HG03064 (cell line): ENCODE results near the gene TARBP1.
"Not testable (repeated sequence)": the region's sequence is repeated elsewhere in the genome, so short reads cannot be mapped to it uniquely, and the experiment has no call there.

Experiments
- ATAC-seq: cut with Tn5 transposase; IDR thresholded peaks from one replicate; pipeline ENCODE4 v1.9.1; 2021; ENCODE audit warnings: low read depth; ENCODE audit not compliant: unreplicated experiment

The TARBP1 gene

DNA sequence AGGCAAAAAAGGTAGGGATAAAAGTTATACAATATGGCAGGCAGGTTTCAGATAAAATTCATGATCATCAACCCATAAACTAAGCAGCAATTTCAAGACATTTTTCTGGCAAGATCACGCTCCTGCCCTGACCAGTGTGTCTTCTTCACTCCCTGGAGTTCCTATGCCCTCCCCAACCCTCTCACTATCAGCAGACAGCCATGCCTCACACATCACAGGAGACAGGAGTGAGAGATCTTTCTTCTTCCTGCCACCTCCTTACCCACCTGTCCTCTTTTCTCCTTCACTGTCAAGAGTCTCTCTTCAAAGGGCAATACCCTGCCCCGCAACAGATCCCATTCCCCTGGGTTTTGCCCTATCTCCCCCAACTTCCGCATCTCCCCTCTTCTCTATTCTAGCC is 77.3 kb downstream of the TARBP1 start:
- no peak for ATAC-seq

DNA sequence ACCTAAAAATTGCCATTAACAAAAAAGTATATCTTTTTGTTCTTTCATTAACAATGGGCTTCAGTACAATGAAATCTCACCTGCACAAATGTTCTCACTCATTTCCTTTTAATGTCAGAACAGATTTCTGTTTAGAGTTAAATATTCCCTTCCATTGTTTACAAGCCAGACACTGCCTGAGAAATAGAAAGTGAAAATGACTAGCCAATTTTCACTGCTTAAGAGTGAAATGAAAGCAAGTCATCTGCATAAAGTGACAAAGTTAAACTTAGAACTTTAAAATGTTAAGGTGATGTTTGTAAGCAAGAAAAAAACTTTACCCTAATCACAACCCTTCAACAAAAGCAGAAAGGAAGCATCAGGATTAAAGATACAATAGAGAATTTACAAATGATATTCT is 78.2 kb downstream of the TARBP1 start:
- ATAC-seq, result peak; percentile 52

DNA sequence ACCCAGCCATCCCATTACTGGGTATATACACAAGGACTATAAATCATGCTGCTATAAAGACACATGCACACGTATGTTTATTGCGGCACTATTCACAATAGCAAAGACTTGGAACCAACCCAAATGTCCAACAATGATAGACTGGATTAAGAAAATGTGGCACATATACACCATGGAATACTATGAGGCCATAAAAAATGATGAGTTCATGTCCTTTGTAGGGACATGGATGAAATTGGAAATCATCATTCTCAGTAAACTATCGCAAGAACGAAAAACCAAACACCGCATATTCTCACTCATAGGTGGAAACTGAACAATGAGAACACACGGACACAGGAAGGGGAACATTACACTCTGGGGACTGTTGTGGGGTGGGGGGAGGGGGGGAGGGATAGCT is 79.5 kb downstream of the TARBP1 start:
- ATAC-seq, result not testable (repeated sequence)

DNA sequence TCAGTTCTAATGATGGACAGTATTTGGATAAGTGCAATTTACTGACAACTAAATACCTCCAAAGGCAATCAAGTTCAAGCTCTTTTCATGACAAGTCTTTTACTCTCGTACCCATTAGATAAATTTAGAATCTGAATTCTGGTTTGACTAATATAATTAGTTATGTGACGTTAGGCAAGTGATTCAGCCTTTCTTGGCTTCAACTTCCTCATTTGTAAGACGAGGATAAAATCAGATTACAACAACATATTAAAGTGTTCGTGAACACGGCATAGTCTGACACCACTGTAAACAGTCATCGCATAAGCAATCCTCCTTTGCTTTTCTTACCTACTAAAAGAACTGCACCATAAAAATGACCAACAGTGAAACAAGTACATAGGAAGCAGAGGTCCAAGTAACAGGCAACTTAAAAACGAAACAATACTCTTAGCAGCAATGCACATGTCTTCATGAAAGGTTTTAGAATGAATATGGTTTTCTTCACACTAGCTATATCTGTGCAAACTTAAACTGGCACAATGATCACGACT is 80.1 kb downstream of the TARBP1 start:
- ATAC-seq, result no peak

DNA sequence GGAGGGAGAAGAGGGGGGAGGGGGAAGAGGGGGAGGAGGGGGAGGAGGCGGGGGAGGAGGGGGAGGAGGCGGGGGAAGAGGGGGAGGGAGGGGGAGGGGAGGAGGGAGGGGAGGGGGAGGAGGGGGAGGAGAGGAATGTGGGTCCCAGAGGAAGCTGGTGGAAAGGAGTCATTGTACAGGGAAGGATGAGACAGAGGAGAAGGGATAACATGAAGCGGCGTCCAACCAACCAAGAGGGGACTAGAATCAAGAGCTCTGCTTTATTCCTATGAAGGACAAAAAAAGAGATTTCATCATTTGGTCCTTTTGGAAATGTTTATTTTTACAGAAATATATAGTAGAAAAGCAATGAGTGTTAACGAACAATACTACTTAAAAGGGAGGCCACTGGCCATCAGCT is 81.2 kb downstream of the TARBP1 start:
- no peak for ATAC-seq

DNA sequence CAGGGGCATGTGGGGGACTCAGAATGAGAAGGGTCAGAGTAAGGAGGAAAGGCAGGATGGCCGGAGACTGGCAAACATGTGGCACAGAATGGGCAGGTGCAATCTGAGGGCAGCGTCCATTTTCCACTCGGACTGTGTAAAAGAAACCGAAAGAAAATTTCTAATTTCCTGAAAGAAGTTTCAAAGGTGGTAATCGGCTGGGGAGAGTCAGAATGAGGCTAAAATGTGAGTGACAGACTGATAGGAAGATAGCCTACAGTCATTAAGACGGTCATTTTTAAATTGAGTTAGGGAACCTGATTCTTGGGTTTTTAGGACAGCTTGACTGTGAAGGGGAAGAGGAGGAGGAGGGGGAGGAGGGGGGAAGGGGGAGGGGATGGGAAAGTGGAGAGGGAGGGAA is 82.1 kb downstream of the TARBP1 start:
- peak; percentile 39 for ATAC-seq

DNA sequence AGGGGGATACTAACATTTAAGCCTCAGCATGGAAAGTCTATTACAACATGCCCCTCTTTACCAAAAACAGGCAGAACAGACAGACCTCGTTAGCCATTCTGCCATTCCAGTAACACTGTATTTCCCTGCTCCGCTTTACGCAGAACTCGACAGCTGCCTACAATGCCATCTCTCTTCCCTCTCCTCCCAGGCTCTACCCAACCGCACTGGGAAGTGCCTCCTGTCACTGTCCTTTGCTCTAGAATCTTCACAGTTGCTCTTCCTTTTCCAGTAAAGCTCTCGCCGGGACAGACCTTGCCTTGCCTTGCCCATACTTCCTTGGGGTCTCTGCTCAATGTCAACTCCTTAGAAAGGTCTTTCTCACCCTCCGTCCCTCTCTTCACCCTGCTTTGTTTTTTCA is 82.9 kb downstream of the TARBP1 start:
- no peak for ATAC-seq

DNA sequence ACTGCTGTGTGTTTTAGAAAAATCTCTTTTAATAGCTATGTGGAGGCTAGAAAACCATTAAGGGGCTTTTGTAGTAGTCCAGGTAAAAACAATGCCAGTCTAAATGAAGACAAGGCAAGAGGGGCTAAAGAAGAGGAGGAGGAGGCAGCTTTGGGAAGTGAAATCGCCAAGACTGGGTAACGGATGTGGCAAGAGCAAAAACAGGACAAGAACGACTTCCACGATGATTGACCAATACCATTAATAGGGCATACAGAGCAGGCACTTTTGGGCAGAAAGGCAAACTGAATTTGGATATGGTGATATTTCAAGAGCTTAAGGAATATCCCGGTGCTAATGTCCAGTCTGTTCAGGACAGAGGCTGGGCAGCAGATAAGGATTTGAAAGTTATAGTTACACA is 83.7 kb downstream of the TARBP1 start:
- ATAC-seq, result no peak

DNA sequence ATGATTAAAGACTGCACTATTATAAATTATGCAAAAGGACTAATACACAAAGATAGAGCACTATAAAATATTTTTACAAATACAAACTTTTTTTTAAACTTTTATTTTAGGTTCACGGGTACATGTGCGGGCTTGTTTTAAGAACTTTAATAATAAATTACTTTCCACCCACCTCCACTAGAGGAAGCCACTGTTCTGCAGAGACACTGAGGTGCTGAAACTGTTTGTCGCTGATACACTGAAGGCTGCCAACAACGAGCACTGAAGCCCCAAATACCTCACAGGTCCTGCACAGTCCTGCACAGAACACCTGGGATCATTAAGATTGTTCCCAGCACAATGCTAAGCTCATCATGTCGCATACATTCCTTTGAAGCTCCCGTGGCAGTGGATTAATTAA is 85.8 kb downstream of the TARBP1 start:
- no peak for ATAC-seq

DNA sequence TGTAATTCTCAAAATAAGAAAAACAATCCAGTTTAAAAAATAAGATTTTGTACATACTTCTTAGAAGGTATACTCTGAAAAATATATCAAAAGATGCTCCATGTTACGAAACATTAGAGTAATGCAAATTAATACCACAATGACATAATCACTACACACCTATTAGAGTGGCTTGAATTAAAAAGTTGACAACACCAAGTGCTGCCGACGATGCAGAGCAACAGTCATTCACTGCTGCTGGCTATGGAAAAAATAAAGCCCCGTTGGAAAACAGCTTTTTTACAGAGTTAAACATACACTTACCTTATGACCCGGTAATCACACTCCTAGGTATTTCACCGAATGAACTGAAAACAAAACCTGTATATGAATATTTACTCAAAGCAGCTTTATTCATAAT is 90.9 kb downstream of the TARBP1 start:
- no peak for ATAC-seq

DNA sequence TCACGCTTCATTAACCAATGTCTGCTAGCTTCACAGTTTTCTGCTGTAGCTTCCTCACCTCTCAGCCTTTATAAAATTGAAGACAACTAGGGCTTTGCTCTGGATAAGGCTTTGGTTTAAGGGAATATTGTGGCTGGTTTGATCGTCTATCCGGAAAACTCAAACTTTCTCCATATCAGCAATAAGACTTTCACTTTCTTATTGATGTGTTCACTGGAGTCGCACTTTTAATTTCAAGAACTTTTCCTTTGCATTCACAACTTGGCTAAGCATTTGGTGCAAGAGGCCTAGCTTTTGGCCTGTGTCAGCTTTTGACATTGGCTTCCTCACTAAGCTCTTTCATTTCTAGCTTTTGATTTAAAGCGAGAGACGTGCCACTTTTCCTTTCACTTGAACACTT is 92.9 kb downstream of the TARBP1 start:
- ATAC-seq, result no peak

DNA sequence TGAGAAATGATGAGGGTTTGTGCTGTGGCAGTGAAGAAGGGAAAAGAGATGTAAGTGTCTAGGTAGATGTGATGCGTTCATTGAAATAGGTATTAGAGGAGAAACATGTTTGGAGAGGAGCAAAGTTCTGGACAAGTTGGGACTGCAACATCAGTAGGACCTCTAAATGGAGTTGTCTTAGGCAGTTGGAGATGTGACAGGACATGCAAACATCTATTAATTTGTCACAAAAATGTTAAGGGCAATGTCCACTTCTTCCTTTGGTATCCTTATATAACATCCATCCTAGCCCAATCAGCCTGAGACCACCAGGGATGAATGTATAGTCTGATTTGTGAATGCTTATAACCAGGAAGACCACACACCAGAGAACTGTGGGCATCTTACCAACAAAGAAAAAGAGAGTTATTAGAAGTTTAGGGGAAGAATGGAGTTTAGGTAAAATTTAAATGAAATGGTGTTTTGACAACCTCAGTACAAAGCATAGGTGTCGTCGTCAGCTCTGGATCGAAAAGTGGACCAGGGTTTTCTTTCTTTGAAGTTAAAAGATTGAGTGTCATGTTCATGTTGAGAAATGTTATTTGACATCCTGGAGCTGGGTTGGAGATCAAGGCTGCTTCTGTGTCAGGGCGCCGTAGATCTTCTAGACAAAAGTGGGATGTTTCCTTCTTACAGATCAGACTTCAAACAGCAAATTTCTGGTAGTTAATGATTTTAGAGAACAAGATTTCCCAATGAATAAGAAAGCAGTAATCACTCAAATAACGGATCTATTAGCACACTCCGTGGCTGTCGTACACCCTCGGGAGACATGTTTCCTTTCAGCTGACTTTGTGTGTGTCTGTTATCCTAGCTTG is 97.1 kb downstream of the TARBP1 start:
- ATAC-seq, result no peak

DNA sequence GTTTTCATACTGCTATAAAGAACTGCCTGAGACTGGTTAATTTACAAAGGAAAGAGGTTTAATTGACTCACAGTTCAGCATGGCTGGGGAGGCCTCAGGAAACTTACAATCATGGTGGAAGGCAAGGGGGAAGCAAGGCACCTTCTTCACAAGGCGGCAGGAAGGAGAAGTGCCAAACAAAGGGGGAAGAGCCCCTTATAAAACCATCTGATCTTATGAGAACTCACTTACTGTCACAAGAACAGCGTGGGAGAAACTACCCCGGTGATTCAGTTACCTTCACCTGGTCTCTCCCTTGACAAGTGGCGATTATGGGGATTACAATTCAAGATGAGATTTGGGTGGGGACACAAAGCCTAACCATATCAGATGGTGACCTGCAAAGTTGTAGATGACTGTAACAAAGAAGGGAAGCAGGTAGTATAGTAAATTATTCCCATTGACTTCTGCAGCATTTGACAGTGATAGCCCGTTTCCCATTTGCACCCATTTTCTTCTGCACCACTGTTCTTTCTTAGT is 99.3 kb downstream of the TARBP1 start:
- not testable (repeated sequence) for ATAC-seq

DNA sequence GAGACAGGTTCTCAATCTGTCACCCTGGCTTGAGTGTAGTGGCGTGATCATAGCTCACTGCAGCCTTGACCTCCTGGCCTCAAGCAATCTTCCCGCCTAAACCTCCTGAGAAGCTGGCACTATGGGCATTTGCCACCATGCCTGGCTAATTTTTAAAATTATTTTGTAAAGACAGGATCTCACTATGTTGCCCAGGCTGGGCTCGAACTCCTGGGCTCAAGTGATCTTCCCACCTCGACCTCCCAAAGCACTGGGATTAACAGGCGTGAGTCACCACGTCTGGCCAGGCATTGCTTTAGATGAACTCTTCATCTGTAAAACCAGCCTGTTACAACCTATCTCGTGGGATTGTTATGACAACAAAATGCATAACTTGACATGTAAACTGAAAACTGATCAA is 103.3 kb downstream of the TARBP1 start:
- no peak for ATAC-seq

DNA sequence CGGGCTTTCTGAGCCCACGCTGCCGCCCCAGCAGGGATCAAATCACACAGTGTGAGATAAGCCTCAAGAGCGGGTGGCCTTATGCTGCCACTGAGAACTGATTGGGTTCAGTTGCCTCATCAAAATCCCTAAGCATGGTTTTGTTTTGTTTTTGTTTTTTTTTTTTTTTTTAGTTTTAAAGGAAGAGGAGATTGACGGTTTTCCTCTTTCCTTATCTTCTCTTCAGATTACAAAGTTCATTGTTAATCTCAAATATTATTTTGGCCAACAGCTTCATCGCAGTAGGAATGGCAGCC is 105.1 kb downstream of the TARBP1 start:
- ATAC-seq, result peak; percentile 23

DNA sequence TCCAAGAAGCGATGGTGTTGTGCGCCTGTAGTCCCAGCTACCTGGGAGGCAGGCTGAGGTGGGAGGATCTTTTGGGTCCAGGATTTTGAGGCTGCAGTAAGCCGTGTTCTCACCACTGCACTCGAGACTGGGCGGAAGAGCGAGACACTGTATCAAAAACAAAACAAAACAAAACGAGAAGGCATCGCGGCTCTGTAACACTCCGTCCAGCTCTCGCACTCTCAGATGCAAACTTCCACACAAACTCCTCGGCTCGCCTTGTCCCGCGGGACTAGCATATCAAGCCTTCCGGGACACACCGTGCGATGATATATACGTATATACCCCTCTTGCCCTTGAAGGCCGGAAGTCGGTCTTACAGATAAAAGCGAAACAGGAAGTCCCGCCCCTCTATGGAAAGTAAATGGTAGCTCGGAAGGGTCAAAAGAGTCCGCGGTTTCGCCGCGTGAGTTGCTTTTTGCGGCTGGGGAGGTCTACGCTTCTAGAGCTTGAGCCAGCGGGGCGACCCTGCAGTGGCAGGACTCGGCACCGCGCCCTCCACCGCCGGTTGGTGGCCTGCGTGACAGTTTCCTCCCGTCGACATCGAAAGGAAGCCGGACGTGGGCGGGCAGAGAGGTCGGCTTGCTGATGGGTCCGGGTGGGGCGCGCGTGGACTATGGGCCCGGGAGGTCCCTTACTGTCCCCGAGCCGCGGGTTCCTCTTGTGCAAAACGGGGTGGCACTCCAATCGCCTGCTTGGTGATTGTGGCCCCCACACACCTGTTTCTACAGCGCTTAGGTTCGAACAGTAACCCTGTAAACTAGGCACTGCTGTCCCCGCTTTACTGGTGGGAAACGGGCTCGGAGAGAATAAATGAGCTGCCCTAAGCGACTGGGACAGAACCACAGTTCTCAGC is 105.7 kb downstream of the TARBP1 start, which contains the start of gene COA6:
TSS of gene COA6 (plus strand) at position 393 of the 895 bp plus-strand sequence. CDS start at position 404, 11 bp downstream.
- peak; percentile 94 for ATAC-seq

DNA sequence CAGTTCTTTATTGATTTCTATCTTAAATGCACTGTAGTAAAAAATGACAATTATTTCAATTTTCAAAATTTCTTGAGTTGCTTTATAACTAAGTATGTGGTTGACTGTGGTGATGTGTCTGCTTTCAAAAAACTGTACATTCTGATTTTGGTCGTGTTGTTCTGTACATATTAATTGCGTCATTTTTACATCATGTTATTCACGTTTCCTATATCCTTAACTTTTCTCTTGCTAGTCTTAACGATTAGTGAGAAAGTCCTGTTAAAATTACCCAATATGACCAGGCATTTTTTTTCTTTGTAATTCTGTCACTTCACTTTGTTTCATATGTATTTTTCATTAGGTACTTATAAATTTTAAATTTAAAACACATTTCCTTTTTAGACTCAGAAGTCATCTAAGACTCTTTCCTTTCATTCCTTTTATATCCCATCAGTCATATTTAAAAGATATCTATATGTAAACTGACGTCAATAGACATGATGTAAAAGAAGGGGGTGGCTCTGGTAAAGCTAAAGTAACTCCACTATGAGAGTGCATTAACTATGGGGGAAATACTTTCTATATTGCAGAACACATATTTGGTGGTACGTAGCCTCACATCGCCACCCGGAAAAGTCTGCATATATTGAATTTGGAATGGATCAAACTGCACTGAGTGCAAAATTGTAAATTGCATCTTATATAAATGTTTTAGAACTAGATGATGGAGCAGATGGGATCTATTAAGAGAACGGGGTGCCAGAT is 106.8 kb downstream of the TARBP1 start:
- ATAC-seq, result no peak

DNA sequence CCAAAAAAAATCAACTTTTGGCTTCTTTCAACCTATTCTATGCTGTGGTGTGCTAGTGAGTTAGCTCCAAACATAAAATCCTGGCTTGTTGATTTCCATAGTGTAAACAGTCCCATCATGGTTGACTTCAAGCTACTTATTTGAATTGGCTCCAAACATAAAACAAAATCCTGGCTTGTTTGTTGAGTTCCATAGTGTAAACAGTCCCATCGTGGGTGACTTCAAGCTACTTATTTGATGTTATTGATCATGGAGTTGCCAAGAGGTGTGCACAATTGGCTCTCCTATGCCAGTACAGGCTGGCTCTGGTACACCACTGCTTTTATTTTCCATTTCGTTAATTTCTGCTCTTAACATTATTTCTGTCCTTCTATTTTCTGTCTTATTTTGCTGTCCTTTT is 107.6 kb downstream of the TARBP1 start:
- ATAC-seq, result no peak

DNA sequence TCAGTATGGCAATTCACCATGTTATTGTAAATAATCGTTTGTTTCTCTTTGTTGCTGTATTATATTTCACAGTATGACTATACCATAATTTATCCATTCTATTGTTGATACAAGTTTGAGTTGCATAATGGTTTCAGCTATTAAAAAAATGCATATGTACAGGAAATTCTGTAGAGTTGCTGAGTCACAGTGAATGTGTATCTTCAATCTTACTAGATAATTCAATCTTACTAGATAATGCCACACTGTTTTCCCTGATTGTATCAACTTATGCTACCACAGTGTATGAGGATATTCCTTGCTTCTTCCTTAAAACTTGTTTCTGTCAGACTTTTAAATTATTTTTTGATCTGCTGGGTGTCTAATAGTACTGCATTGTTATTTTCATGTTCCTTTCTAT is 109.2 kb downstream of the TARBP1 start:
- ATAC-seq, result no peak

DNA sequence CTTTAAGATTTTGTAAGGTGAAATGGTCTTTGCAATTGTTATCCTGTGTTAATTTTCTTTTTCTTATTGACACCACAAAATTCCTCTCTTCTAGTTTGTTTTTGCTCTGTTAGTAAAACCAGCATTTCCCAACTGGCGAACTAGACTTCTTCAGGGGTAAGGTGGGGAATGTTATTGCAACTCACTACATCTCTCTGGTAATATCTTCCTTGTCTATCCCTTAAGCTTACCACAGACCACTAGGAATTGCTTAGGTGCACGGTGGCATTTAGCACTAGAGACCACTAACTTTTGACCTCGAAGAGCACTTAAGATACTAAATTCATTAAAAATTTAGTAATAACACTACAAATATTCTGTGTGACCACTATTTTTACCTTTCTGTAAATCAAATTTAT is 109.9 kb downstream of the TARBP1 start:
- no peak for ATAC-seq
